Measurements from ENCODE around the gene SYMPK.
A peak's percentile ranks its signal among the peaks of the same experiment; 100 is the strongest.

Gene SYMPK

DNA sequence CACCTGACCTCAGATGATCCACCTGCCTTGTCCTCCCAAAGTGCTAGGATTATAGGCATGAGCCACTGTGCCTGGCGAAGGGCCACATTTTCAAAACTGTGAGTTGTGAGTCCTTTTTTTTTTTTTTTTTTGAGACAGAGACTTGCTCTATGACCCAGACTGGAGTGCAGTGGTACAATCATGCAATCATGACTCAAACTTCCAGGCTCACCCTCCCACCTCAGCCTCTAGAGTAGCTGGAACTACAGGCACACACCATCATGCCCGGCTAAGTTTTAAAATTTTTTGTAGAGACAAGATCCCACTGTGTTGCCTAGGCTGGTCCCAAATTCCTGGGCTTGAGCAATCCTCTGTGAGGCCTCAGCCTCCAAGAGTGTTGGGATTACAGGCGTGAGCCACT is 43.3 kb upstream of the SYMPK start:
- TF ChIP-seq EZH2phosphoT487 (IDR thresholded peaks at IDR 0.05; ENCODE audit: borderline replicate concordance, low read length): no peak
- TF ChIP-seq, protein P1, sequence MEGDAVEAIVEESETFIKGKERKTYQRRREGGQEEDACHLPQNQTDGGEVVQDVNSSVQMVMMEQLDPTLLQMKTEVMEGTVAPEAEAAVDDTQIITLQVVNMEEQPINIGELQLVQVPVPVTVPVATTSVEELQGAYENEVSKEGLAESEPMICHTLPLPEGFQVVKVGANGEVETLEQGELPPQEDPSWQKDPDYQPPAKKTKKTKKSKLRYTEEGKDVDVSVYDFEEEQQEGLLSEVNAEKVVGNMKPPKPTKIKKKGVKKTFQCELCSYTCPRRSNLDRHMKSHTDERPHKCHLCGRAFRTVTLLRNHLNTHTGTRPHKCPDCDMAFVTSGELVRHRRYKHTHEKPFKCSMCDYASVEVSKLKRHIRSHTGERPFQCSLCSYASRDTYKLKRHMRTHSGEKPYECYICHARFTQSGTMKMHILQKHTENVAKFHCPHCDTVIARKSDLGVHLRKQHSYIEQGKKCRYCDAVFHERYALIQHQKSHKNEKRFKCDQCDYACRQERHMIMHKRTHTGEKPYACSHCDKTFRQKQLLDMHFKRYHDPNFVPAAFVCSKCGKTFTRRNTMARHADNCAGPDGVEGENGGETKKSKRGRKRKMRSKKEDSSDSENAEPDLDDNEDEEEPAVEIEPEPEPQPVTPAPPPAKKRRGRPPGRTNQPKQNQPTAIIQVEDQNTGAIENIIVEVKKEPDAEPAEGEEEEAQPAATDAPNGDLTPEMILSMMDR (IDR thresholded peaks at IDR 0.05; ENCODE audit: low read depth, low read length, poor library complexity, severe bottlenecking): no peak
- peaks cover 11% of the 10 kb centered on the region for H3K4me1 ChIP-seq (ENCODE audit: control insufficient read depth, low read length)
- H3K36me3 ChIP-seq (ENCODE audit: control insufficient read depth, low read length): no peaks in the 10 kb centered on the region; the same call in none of the 2 replicates
- no peak overlapping the region for H3K27ac ChIP-seq (ENCODE audit: low read depth, low read length)
- no peaks in the 10 kb centered on the region for H3K9me3 ChIP-seq (ENCODE audit: control insufficient read depth, insufficient read depth, low read length)
- H3K4me3 ChIP-seq (ENCODE audit: low read length): no peak overlapping the region
- no peaks in the 10 kb centered on the region for H3K9me2 ChIP-seq (replicated peaks; ENCODE audit: control insufficient read depth, low read length)
- H3F3A ChIP-seq (ENCODE audit: control insufficient read depth, insufficient read depth): no peaks in the 10 kb centered on the region
- H3K27me3 ChIP-seq (ENCODE audit: control insufficient read depth, low read length): no peaks in the 10 kb centered on the region
- no peak overlapping the region for H3K4me2 ChIP-seq (ENCODE audit: low read length)
- H3K79me2 ChIP-seq (ENCODE audit: control insufficient read depth, low read length): peaks cover 11% of the 10 kb centered on the region
- H4K20me1 ChIP-seq (ENCODE audit: control insufficient read depth, insufficient read depth, low read depth, low read length): no peaks in the 10 kb centered on the region

DNA sequence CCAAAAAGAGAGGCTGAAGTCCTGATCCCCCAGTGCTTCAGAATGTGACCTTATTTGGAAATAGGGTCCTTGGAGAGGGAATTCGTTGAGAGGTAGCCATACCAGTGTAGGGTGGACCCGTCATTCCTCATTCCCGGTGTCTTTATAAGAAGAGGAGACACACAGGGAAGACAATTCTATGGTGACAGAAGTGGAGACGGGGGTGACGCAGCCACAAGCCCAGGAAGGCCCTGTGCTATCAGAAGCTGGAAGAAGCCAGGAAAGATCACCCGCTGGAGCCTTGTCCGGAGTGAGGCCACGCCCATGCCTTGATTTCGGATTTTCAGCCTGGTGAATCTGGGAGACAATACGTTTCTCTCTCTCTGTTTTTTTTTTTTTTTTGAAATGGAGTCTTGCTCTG is 42.1 kb upstream of the SYMPK start:
- no peak overlapping the region for H3K4me2 ChIP-seq (ENCODE audit: low read length)
- H3K4me3 ChIP-seq (ENCODE audit: low read length): no peak overlapping the region
- H3F3A ChIP-seq (ENCODE audit: control insufficient read depth, insufficient read depth): no peaks in the 10 kb centered on the region
- H3K36me3 ChIP-seq (ENCODE audit: control insufficient read depth, low read length): peaks cover 11% of the 10 kb centered on the region
- H3K4me1 ChIP-seq (ENCODE audit: control insufficient read depth, low read length): peaks cover 21% of the 10 kb centered on the region
- H3K27me3 ChIP-seq (ENCODE audit: control insufficient read depth, low read length): no peaks in the 10 kb centered on the region
- H3K27ac ChIP-seq (ENCODE audit: low read depth, low read length): no peak overlapping the region
- H3K9me2 ChIP-seq (replicated peaks; ENCODE audit: control insufficient read depth, low read length): no peaks in the 10 kb centered on the region
- H4K20me1 ChIP-seq (ENCODE audit: control insufficient read depth, insufficient read depth, low read depth, low read length): no peaks in the 10 kb centered on the region
- TF ChIP-seq EZH2phosphoT487 (IDR thresholded peaks at IDR 0.05; ENCODE audit: borderline replicate concordance, low read length): no peak
- TF ChIP-seq, protein P1 (IDR thresholded peaks at IDR 0.05; ENCODE audit: low read depth, low read length, poor library complexity, severe bottlenecking): no peak
- no peaks in the 10 kb centered on the region for H3K9me3 ChIP-seq (ENCODE audit: control insufficient read depth, insufficient read depth, low read length)
- peaks cover 24% of the 10 kb centered on the region for H3K79me2 ChIP-seq (ENCODE audit: control insufficient read depth, low read length)

DNA sequence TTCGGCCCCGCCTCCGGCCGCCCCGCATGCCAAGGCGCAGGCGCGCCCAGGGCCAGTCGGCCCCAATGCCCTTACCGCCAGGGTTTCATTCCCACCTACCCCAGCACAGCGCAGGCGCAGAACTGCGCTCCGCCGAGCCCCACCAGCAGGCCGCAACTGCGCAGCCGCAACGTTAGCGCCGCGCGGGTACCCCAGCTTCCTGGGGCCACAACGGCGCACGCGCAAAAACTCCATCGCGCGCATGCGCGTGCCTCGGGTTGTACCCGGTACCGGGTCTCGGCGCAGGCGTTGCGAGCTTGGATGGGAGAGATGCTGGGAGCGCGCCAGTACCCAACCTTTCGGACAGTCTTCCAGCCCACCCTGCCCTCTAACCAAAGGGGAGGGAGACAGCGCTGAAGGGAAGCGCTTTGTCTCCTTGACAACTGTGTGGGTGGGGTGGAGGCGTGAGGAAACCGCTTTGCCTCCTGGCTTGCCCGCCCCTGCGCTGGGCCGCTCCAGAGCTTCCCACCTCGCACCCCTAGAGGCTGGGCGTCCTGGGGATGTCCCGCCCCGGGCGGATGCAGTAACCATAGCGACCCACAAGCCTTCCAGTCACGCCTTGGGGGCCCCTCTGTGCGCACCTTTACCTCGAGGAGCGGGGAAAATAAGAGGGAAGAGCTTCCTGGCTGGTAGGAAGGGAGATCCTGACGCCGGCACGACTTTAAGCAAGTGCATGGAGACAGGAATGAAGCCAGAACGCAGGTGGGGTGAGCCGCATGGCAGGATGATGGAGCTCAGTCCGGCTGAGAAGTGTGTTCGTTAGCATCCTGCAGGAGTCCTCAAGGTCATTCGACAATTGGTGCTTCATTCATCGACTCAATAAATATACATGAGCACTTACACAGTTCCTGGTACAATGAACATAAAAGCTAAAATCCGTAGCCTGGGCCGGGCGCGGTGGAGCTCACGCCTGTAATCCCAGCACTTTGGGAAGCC is 40.0 kb upstream of the SYMPK start:
- peak overlapping the region; percentile 89 for H3K4me2 ChIP-seq (ENCODE audit: low read length)
- H3K4me3 ChIP-seq (ENCODE audit: low read length): peak overlapping the region; percentile 88
- H3K9me2 ChIP-seq (replicated peaks; ENCODE audit: control insufficient read depth, low read length): no peaks in the 10 kb centered on the region
- TF ChIP-seq, protein P1 (IDR thresholded peaks at IDR 0.05; ENCODE audit: low read depth, low read length, poor library complexity, severe bottlenecking): no peak
- TF ChIP-seq EZH2phosphoT487 (IDR thresholded peaks at IDR 0.05; ENCODE audit: borderline replicate concordance, low read length): no peak
- peaks cover 21% of the 10 kb centered on the region for H3K4me1 ChIP-seq (ENCODE audit: control insufficient read depth, low read length)
- H4K20me1 ChIP-seq (ENCODE audit: control insufficient read depth, insufficient read depth, low read depth, low read length): no peaks in the 10 kb centered on the region
- no peaks in the 10 kb centered on the region for H3K27me3 ChIP-seq (ENCODE audit: control insufficient read depth, low read length)
- peak overlapping the region; percentile 54 for H3K27ac ChIP-seq (ENCODE audit: low read depth, low read length)
- H3K36me3 ChIP-seq (ENCODE audit: control insufficient read depth, low read length): peaks cover 25% of the 10 kb centered on the region
- peaks cover 27% of the 10 kb centered on the region for H3K79me2 ChIP-seq (ENCODE audit: control insufficient read depth, low read length)
- H3F3A ChIP-seq (ENCODE audit: control insufficient read depth, insufficient read depth): no peaks in the 10 kb centered on the region
- H3K9me3 ChIP-seq (ENCODE audit: control insufficient read depth, insufficient read depth, low read length): no peaks in the 10 kb centered on the region

All from DOHH2 (cell line).